Fibroblast of mammary gland (primary cell): Measurements from ENCODE around the gene MIS12.

Experiments used
- DNase-seq: peaks from one replicate; pipeline ENCODE4 v3.0.0-alpha.2; 2010; ENCODE audit warnings: low read depth
- H3K4me3 ChIP-seq: 2 replicates; pipeline ENCODE4 v1.5.1; 2011; ENCODE audit warnings: low read depth, mild to moderate bottlenecking, low read length, moderate library complexity; ENCODE audit not compliant: control insufficient read depth
- CTCF ChIP-seq: conservative IDR thresholded peaks from 2 replicates; pipeline ENCODE4 v1.5.1; 2011; ENCODE audit warnings: low read depth, low read length, inconsistent platforms; ENCODE audit not compliant: control insufficient read depth, insufficient read depth

MIS12 gene

DNA sequence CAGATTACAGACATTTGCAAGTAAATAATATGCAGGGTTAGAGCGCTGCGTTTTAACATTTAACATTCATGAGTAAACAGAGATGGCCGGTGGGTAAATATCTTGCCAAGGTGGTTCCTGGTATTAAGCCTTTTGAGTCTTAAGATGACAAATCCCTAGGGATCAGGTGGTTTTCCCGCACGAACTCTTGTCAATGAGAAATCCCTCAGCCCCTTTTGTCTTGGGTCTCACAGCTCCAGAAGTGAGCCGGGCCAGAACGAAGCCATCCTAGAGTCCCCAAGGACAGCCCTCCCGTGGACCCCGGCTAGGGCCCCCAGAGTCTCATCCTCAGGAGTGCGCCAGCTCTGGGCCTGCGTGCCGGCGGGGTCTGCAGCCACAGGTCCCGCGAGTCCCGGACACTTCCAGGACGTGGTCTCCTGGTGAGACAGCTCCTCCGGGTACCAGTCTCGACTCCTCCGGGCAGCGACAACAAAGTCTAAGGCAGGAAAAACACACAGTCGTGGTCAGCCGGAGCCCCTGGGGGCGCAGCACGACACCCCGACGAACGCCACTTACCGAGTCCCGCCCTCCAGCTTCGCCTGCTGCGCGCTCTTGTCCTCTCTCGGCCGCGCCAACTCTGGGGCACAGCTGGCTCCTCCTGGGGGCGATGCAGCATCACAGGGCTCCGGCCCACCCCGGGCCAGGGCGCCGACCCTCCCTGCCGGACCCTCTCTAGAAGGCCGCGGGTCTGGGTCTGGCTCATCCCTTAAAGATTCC, 13.3 kb downstream of the MIS12 start:
- DNase-seq, result no peak
- H3K4me3 ChIP-seq, result peak overlapping the region; percentile 57
- no peak for TF ChIP-seq CTCF

- H3K4me3 ChIP-seq, result peak overlapping the region; percentile 57
- no peak for TF ChIP-seq CTCF
- no peak for DNase-seq
These were observed 13.9 kb downstream of the MIS12 start for GRCh38 chr17:5500247-5500588.

DNA sequence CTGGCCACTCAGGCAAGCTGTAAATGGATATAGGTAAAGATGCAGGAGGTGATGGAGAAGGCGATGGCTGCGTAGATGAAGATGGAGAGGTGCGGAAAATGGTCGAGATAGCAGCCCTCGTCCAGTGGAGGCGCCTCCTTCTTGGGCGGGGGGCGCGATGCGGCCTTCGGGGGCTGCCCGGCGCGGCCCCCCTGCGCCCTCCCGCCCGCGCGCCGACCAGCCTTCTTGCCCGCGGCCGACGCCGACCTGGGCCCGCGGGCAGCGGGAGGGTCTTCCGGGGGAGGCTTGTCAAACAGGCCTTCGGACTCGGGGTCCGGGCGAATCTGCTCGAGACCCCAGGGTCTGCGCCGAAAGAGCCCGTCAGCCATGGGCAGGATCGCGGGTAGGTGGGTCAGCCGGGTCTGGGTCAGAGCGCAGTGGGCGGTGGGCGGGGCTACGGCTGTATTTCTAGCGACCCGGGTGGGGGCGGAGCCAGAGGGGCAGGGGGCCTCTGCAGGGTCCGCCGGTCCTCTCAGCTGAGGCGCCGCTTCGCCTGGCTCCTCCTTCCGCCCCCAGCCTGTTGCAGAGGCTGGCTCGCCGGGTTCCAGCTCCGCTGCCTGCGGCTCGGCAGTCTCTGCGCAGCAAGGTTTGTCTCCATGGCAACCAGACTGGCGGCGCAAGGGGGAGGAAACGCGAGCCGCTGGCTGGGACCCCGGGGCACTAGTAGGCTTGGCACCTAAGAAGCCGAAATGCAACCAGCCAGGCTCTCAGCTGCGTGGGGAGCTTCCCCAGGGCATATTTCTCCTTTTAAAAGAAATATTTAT, 14.4 kb downstream of the MIS12 start:
- no peak for TF ChIP-seq CTCF
- DNase-seq, result peak; percentile 59
- peak overlapping the region; percentile 57 for H3K4me3 ChIP-seq

GRCh38 chr17:5501685-5502084, 15.3 kb downstream of the MIS12 start:
- no peak overlapping the region for H3K4me3 ChIP-seq
- DNase-seq, result no peak
- no peak for TF ChIP-seq CTCF

DNA sequence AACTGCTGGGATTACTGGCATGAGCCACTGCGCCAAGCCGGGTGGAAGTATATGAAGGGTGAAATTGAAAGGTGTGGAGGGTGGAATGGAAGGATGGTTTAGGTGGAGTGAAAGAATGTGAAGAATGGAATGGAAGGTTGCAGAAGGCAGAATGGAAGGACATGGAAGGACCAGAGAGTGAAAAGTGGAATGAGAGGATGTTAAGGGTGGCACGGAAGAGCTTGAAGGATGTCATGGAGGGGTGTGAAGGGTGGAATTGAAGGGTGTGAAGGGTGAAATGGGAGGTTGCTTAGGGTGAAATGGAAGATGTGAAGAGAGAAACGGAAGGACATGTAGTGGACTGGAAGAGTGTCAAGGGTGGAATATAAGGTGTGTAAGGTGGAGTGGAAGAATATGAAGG, 16.2 kb downstream of the MIS12 start:
- TF ChIP-seq CTCF, result no peak
- DNase-seq, result no peak
- no peak overlapping the region for H3K4me3 ChIP-seq

GRCh38 chr17:5506307-5506706, 19.9 kb downstream of the MIS12 start:
- DNase-seq, result no peak
- H3K4me3 ChIP-seq, result no peak overlapping the region
- TF ChIP-seq CTCF, result no peak

GRCh38 chr17:5508810-5509209, 22.4 kb downstream of the MIS12 start:
- H3K4me3 ChIP-seq, result no peak overlapping the region
- DNase-seq, result no peak
- TF ChIP-seq CTCF, result no peak
